ENCODE data around the gene IGFN1.

DNA sequence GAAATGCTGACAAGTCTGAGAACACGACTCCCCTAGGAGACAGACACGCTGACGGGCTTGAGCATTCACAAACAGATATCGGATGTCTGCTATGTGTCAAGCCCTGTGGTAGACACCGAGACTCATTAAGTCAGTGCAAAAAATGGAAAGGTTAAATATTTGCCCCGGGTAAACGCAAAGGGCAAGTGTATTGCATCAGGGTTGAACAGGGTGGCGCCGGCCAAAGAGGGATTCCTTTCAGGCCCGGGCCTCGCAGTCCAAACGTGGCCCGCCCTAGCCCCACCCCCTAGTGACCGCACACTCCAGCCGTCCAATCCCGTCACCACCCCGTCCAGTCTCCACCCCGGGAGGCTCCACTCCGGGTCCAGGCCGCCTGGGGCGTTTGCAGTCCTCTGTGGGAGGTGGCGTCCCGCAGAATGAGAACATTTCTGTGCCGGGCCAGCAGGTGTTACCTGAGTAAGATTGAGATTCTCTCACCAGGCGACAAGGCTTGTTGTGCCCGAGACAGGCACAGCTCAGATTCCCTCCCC is 20.0 kb upstream of the IGFN1 start:
- TF ChIP-seq, protein P1, sequence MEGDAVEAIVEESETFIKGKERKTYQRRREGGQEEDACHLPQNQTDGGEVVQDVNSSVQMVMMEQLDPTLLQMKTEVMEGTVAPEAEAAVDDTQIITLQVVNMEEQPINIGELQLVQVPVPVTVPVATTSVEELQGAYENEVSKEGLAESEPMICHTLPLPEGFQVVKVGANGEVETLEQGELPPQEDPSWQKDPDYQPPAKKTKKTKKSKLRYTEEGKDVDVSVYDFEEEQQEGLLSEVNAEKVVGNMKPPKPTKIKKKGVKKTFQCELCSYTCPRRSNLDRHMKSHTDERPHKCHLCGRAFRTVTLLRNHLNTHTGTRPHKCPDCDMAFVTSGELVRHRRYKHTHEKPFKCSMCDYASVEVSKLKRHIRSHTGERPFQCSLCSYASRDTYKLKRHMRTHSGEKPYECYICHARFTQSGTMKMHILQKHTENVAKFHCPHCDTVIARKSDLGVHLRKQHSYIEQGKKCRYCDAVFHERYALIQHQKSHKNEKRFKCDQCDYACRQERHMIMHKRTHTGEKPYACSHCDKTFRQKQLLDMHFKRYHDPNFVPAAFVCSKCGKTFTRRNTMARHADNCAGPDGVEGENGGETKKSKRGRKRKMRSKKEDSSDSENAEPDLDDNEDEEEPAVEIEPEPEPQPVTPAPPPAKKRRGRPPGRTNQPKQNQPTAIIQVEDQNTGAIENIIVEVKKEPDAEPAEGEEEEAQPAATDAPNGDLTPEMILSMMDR (IDR thresholded peaks at IDR 0.05) = no peak
- peak; percentile 86 to 94 (median 90) for TF ChIP-seq POLR2AphosphoS5 (IDR thresholded peaks at IDR 0.05)
- peak in 1 of 4 donors; percentile 35 for TF ChIP-seq EP300 (IDR thresholded peaks at IDR 0.05)
